ENCODE results near the gene POLR2M. TPM values are rescaled to one million over a fixed set of nuclear protein-coding genes. Genes with fewer than 3 reads are reported as not detected.

The POLR2M gene
- total RNA-seq, 2 experiments from 2014 or later: 66.5 to 70.4 TPM

DNA sequence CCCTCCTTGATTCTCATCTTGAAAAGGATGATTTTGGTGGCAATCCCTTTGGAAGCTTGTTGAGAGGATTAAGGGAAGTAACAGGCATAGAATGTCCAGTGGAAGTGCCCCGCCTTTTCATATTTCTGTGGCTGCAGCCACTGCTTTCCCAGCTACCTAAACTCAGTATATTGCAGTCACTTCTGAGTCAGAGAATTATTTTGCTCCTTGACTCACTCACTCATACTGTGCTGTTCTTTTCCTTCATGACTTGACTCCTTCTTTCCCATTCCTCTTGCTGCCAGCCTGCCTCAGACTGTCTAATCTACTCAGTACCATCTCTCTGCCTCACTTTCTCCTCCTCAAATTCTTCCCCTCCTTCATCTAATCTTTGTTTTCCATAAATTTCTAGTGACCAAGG is 26.5 kb upstream of the POLR2M start:
- no peak overlapping the region for H3K4me3 Mint-ChIP-seq
- H3K4me1 Mint-ChIP-seq: peaks cover 8% of the 10 kb centered on the region
- DNase-seq (no peak), ATAC-seq (no peak)
- H3K27ac Mint-ChIP-seq: no peak overlapping the region
- CTCF ChIA-PET: interaction anchor here (1.4 to 1.8 kb wide), 2 partner anchors 17 to 120 kb away, joined by 3 to 4 read pairs; no protein-coding TSS in a partner anchor
- H3K9me3 Mint-ChIP-seq (ENCODE audit: low read depth): no peaks in the 10 kb centered on the region
- H3K36me3 Mint-ChIP-seq: no peaks in the 10 kb centered on the region
- H3K27me3 Mint-ChIP-seq: peaks cover 6% of the 10 kb centered on the region

DNA sequence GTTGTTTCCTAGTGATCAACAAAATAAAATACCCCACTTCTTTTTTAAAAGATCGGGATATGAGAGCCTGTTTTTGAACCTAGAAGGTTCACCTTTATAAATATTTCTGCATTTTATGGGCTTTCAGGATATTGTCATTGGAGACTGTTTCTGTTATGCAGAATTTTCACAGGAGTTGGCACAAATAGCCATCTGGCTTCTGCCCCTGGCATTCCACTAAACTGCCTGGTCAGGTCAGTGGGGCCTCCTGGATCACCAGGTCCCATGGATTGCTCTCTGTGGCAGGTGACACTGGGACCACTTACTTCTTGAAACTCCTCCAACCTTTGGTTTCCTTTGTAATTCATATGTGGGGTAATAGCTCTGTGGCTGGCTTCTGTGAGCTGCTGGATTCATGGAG is 25.5 kb upstream of the POLR2M start:
- no peak overlapping the region for H3K4me3 Mint-ChIP-seq
- no peaks in the 10 kb centered on the region for H3K9me3 Mint-ChIP-seq (ENCODE audit: low read depth)
- peaks cover 3% of the 10 kb centered on the region for H3K27me3 Mint-ChIP-seq
- DNase-seq: no peak
- no peak for ATAC-seq
- peaks cover 8% of the 10 kb centered on the region for H3K4me1 Mint-ChIP-seq
- H3K27ac Mint-ChIP-seq: no peak overlapping the region
- CTCF ChIA-PET: interaction anchor here (1.2 to 1.8 kb wide), 3 partner anchors 13 to 121 kb away, joined by 3 to 4 read pairs (median 3); no protein-coding TSS in a partner anchor
- no peaks in the 10 kb centered on the region for H3K36me3 Mint-ChIP-seq

DNA sequence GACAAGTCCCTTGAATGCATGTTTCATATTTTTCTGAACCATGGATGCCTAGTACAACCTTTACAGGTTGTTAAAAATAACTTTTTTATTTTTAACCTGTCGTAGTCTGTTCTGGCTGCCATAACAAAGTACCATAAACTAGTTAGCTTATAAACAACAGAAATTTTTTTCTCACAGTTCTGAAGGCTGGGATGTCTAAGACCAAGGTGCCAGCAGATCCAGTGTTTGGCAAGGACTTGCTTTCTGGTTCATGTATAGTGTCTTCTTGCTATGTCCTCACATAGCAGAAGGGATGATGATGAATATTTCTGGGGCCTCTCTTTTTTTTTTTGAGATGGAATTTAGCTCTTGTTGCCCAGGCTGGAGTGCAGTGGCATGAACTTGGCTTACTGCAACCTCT is 23.0 kb upstream of the POLR2M start:
- Mint-ChIP-seq H3K4me1 (peaks cover 8% of the 10 kb centered on the region), H3K36me3 (no peaks in the 10 kb centered on the region), H3K4me3 (no peak overlapping the region), H3K27me3 (no peaks in the 10 kb centered on the region), H3K27ac (no peak overlapping the region), H3K9me3 (ENCODE audit: low read depth) (no peaks in the 10 kb centered on the region)
- no peak for ATAC-seq
- no peak for DNase-seq
- CTCF ChIA-PET: no interaction called here

DNA sequence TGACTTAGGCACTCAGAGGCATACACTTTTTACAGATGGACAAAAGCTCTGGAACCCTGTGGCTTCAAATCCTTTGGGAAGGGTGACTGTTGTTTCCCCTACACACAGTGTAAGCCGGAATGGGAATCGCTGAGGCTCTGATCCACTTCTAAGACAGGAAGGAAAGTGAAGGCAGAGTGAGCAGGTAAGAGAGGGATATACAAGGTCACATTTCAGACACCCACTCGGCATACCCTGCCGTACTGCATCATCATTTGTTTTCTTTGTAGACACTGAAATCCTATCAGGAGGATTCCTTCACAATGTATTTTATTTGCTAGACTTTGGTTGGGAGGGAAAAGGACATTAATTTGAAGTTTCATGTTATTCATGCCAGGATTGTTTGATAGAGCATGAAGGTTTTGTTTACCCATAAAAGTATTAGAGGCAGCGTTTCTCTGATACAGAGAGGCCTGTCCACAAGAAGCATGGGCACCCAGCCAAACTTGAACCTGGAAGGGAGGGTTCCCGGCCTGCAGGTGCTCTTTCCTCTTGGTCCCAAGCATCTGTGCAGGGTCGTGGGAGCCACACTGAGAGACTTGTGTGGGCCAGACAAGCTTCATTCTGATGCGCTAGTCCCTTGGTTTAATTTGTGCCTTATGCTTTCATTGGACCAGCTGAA is 21.9 kb upstream of the POLR2M start:
- DNase-seq: no peak
- CTCF ChIA-PET: no interaction called here

DNA sequence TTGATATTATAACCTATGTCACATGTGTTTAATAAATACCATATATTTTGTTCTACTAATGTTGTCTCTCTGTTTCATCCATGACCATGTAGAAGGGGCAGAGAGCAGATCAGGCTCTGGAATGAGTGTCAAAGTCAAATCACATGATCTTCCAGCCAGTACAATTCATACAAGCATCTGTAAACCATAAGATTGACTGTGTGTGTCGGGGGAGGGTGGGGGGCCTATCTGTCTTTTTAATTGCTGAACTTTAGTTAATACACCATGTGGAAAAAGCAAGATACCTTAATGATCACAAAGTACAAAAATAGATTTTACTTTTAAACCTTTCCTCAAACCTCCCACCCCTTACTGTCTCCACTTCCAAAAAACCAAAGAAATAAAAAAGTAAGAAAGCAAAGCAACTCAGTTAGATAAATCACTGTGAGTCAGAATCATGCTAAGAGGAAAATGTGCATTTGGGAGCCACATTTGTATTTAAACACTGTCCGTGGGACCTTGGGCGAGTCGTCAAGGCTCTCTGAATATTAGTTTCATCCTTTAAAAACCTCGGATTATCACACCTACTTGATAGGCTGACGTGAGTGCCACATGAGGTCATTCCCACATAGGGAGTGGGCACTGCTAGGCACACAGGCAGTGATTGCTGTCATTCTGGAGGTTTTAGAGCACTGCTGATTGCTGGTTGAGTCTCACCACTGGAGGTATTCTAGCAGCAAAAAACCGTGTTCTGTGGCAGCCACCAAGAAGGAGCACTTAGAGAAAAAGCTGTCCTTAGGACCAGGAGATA is 21.0 kb upstream of the POLR2M start:
- H3K4me3 Mint-ChIP-seq: no peak overlapping the region
- no peak overlapping the region for H3K27ac Mint-ChIP-seq
- no peaks in the 10 kb centered on the region for H3K27me3 Mint-ChIP-seq
- no peaks in the 10 kb centered on the region for H3K36me3 Mint-ChIP-seq
- ATAC-seq: no peak
- H3K4me1 Mint-ChIP-seq: peaks cover 3% of the 10 kb centered on the region
- H3K9me3 Mint-ChIP-seq (ENCODE audit: low read depth): no peaks in the 10 kb centered on the region
- DNase-seq: no peak
- CTCF ChIA-PET: no interaction called here

More for the DNA sequence above, 21.9 kb upstream of the POLR2M start:
- Mint-ChIP-seq H3K4me1 (peaks cover 8% of the 10 kb centered on the region), H3K27me3 (no peaks in the 10 kb centered on the region), H3K27ac (no peak overlapping the region), H3K9me3 (ENCODE audit: low read depth) (no peaks in the 10 kb centered on the region), H3K4me3 (no peak overlapping the region), H3K36me3 (no peaks in the 10 kb centered on the region)
- no peak for ATAC-seq

DNA sequence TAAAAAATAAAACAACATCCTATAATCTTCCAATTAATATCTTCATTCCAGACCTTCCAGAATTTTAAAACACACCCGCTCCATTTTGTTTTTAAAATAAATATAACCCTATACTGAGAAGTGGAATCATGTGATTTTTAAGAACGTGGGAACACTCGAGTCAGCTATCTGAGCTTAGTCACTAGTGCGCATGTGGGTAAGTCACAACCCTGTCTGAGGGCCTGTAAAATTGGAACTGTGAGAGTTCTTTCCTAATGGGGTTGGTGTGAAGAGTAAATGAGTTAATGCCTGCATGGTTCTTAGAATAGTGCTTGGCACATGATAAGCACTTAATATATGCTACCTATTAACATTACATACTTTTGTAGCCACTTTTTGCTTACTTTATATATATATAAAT is 19.9 kb upstream of the POLR2M start:
- Mint-ChIP-seq H3K4me1 (no peaks in the 10 kb centered on the region), H3K36me3 (no peaks in the 10 kb centered on the region), H3K27me3 (no peaks in the 10 kb centered on the region), H3K4me3 (no peak overlapping the region), H3K9me3 (ENCODE audit: low read depth) (no peaks in the 10 kb centered on the region), H3K27ac (no peak overlapping the region)
- DNase-seq: no peak
- CTCF ChIA-PET: no interaction called here
- ATAC-seq: no peak

DNA sequence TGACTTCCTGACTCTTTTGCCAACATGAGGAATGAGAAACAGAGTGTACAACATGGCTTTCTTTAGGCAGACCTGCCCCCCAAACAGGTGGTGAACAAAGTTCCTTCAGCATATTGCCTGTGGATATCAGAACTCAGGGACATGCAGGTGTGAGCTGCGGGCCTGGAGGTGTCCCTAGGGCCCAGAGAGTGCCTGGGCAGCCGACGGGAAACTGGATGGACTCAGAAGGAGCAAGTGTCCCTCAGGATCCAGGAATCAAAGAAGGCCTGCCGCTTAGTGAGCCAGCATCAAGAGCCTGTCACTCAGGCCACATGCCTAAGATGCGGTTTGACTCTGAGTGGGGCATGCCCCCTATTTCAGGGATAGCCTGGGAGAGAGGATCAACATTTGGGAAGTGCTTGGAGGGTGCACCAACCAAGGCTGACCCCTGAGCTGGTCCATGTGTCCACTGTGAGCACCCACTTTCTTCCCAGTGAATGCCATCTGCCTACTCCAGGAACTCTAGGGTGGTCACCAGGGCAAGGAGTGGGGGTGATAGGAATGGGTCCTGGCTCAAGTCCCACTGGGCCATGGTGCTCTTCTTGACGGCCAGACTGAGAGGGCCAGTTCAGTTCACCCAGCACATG is 16.1 kb upstream of the POLR2M start:
- H3K4me1 Mint-ChIP-seq: peaks cover 4% of the 10 kb centered on the region
- H3K27ac Mint-ChIP-seq: no peak overlapping the region
- H3K36me3 Mint-ChIP-seq: no peaks in the 10 kb centered on the region
- ATAC-seq: no peak
- H3K4me3 Mint-ChIP-seq: no peak overlapping the region
- CTCF ChIA-PET: no interaction called here
- H3K9me3 Mint-ChIP-seq (ENCODE audit: low read depth): no peaks in the 10 kb centered on the region
- no peak for DNase-seq
- H3K27me3 Mint-ChIP-seq: peaks cover 2% of the 10 kb centered on the region

DNA sequence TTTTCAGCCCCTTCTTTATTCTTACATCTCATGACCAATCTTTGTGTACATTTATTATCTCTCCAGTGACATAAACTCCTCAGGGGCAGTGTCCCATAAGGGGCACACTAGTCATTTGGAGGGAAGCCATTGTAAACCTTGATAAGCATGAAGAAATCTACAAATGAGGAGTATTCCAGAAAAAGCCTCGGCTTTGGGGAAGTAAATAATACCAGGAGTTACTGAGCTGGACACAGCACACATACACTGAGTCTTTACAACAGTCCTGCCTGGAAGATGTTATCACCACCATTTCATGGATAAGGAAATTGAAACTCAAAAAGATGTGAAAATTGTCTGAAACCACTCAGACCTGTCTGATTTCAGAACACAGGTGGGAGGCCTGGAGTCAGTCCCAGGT is 15.4 kb upstream of the POLR2M start:
- Mint-ChIP-seq H3K27ac (no peak overlapping the region), H3K27me3 (peaks cover 6% of the 10 kb centered on the region), H3K9me3 (ENCODE audit: low read depth) (no peaks in the 10 kb centered on the region), H3K4me3 (no peak overlapping the region), H3K4me1 (peaks cover 4% of the 10 kb centered on the region), H3K36me3 (no peaks in the 10 kb centered on the region)
- CTCF ChIA-PET: no interaction called here
- no peak for ATAC-seq
- DNase-seq: no peak

DNA sequence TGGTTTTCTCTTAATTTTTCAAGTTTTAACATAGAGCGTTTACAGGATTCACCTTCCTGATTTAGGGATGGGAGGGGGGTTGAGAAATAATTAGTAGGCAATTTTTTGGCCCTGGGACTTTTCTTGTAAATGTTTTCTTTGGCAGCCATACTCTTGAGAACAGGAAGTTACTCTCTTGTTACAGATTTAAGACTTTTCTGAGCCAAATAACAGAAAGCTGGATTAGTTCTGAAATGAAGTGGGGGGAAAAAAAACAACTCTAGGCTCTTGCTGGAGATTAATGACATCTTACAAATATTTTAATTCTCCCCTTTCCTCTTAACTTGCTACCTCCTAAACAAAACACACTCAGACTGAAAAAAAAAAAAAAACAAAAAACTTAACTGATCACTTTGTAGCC is 13.8 kb upstream of the POLR2M start:
- Mint-ChIP-seq H3K27ac (no peak overlapping the region), H3K27me3 (peaks cover 22% of the 10 kb centered on the region), H3K4me3 (no peak overlapping the region), H3K36me3 (no peaks in the 10 kb centered on the region), H3K9me3 (ENCODE audit: low read depth) (no peaks in the 10 kb centered on the region), H3K4me1 (peaks cover 4% of the 10 kb centered on the region)
- ATAC-seq (no peak), DNase-seq (no peak)
- CTCF ChIA-PET: no interaction called here

DNA sequence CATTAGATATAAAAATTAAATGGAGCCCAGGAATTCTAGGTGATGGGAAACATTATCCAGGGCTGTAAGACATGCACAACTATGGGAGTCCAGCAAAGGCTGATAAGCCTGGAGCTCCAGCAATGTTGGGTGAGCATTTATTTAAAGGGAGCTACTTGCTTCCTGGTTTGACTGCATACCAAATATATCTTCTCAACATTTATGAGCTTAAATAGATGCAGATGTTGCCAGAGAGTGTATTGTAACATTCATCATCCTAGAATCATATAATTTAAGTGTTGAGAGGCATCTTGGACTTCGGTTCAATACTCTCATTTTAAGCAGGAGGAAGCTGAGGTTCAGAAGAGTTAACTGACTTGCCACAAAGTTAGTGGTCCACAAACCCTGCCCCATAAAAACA is 12.2 kb upstream of the POLR2M start:
- Mint-ChIP-seq H3K9me3 (ENCODE audit: low read depth) (no peaks in the 10 kb centered on the region), H3K4me3 (no peak overlapping the region), H3K27ac (no peak overlapping the region), H3K36me3 (no peaks in the 10 kb centered on the region), H3K4me1 (peaks cover 4% of the 10 kb centered on the region), H3K27me3 (peaks cover 34% of the 10 kb centered on the region)
- CTCF ChIA-PET: no interaction called here
- DNase-seq (no peak), ATAC-seq (no peak)

DNA sequence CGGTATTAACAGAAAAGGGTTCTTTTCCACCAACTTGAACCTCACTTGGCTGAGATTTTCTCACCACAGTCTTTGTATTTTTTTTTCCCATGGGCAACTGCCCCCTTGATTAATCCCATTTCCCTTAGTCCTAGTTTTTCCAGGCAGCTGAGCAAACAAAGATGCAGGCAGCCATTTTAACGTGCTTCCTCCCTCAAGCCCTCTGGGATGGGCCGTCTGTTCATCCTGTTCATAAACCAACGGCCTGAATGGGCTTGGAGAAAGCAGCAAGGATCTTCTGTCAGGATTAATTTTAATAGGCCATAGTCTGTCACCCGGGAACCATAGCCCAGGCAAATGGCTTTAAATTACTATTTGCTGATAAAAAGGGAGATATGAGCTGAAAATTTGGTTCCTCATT is 10.4 kb upstream of the POLR2M start:
- no peak for DNase-seq
- CTCF ChIA-PET: interaction anchor here (0.9 to 1.5 kb wide), 3 partner anchors 17 to 55 kb away, joined by 3 read pairs; no protein-coding TSS in a partner anchor
- Mint-ChIP-seq H3K4me3 (no peak overlapping the region), H3K27me3 (peaks cover 43% of the 10 kb centered on the region), H3K36me3 (no peaks in the 10 kb centered on the region), H3K27ac (no peak overlapping the region), H3K4me1 (peaks cover 4% of the 10 kb centered on the region), H3K9me3 (ENCODE audit: low read depth) (no peaks in the 10 kb centered on the region)
- no peak for ATAC-seq

DNA sequence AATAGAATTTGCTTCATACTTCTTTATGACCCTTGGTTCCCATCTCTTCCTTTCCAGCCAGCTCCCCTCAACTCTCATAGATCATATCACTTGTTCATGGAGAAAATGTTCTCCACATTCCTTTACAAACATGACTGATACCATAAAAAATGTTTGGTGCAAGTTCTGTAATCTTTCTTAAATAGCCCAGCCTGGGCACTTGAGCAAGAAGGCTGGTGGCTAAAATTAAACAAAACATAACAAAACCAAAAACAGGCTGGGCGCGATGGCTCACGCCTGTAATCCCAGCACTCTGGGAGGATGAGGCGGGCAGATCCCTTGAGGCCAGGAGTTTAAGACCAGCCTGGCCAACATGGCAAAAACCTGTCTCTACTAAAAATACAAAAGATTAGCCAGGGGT is 8.9 kb upstream of the POLR2M start:
- Mint-ChIP-seq H3K4me3 (no peak overlapping the region), H3K27me3 (peaks cover 49% of the 10 kb centered on the region), H3K27ac (no peak overlapping the region), H3K4me1 (peaks cover 4% of the 10 kb centered on the region), H3K36me3 (no peaks in the 10 kb centered on the region), H3K9me3 (ENCODE audit: low read depth) (no peaks in the 10 kb centered on the region)
- CTCF ChIA-PET: interaction anchor here (1.0 to 1.5 kb wide), 2 partner anchors 11 to 18 kb away, joined by 3 read pairs; no protein-coding TSS in a partner anchor
- DNase-seq (no peak), ATAC-seq (no peak)

DNA sequence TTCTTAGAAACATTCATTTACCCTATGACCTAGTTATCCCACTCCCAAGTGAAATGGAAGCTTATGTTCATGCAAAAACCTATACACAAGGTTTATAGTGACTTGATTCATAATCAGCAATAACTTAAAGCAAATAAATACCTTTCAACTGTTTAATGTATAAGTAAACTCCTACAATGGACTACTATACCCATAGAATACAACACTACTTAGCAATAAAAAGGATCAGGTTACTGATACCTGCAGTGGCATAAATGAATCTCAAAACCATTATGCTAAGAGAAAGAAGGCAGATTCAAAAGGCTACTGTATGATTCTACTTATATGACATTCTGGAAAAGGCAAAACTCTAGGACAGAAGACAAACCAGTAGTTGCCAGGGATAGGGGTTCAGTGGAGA is 8.3 kb upstream of the POLR2M start:
- H3K27ac Mint-ChIP-seq: no peak overlapping the region
- H3K4me3 Mint-ChIP-seq: no peak overlapping the region
- DNase-seq (no peak), ATAC-seq (no peak)
- no peaks in the 10 kb centered on the region for H3K9me3 Mint-ChIP-seq (ENCODE audit: low read depth)
- peaks cover 49% of the 10 kb centered on the region for H3K27me3 Mint-ChIP-seq
- H3K36me3 Mint-ChIP-seq: no peaks in the 10 kb centered on the region
- H3K4me1 Mint-ChIP-seq: peaks cover 10% of the 10 kb centered on the region
- CTCF ChIA-PET: no interaction called here

DNA sequence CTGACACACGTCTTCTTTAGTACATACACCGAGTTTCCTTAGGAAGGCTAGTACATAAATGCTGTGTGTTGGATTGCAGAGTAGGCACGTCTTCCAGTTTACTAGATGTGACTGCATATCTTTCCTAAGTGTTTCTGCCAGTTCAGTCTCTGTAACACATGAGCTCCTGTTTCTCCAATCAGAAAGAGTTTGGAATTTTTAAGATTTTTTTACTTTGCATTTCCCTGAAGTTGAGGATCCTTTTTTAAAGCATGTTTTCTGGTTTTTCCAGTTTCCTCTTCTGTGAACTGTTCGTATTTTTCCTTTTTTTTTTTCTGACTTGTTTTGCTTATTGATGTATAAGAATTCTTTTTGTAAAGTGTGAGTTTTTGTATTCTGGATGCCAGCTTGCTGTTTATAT is 7.5 kb upstream of the POLR2M start:
- H3K9me3 Mint-ChIP-seq (ENCODE audit: low read depth): no peaks in the 10 kb centered on the region
- ATAC-seq: no peak
- H3K27me3 Mint-ChIP-seq: peaks cover 49% of the 10 kb centered on the region
- no peak for DNase-seq
- no peak overlapping the region for H3K4me3 Mint-ChIP-seq
- no peak overlapping the region for H3K27ac Mint-ChIP-seq
- CTCF ChIA-PET: interaction anchor here (0.6 kb wide), 1 partner anchor 431 kb away, joined by 3 read pairs; no protein-coding TSS in a partner anchor
- peaks cover 17% of the 10 kb centered on the region for H3K4me1 Mint-ChIP-seq
- H3K36me3 Mint-ChIP-seq: no peaks in the 10 kb centered on the region
